Measurements from ENCODE around the gene JAKMIP1. TPM values are rescaled to one million over a fixed set of nuclear protein-coding genes. Genes with fewer than 3 reads are reported as not detected.

Gene JAKMIP1
- total RNA-seq, 1 experiment from 2014 or later, result not detected

DNA sequence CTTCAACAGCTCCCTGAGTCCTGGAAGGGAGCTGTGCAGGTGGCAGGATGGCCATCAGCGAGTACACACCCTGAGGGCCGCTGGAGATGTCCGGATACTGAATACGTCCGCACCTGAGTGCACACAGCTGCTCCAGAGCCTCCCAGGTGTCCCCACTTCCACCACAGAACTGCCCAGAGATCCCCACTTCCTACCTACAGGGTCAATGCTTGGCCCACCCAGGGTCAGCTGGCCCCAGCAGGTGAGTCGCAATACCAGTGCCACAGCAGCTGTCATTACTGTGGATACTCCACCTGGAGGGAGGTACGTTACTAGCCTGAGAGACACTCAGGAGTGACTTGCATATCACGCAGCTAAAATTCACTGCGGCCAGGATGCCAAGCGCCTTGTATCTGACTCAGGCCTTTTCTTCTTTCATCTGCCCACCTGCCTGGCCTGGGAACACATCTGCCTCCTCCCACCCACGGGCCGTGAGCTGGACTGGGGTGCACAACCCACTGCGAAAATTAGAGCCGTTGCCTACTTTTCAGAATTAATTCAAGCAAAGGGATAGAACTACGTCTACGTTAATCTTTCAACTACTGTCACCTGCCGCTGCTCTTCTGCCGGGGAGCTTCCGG is 191.5 kb downstream of the JAKMIP1 start:
- intact Hi-C loops (cut with micrococcal nuclease; ENCODE audit: unreplicated experiment), result no loop called here
- H3K4me1 ChIP-seq (ENCODE audit: control insufficient read depth, insufficient read depth, low read length), result no peaks in the 10 kb centered on the region
- H3K27ac ChIP-seq (ENCODE audit: low read length), result no peak overlapping the region
- no peak overlapping the region for H3K4me3 ChIP-seq (ENCODE audit: low read depth in 2 of 2, low read length in 2 of 2)
- ATAC-seq (no peak), DNase-seq (ENCODE audit: low read depth, low spot score) (no peak)
- no peaks in the 10 kb centered on the region for H3K9me3 ChIP-seq (ENCODE audit: control insufficient read depth, insufficient read depth, low read depth, low read length)
- in situ Hi-C loops (cut with HindIII; ENCODE audit: low pct_unique_long_range_greater_than_20kb, low sequenced_read_pairs), result no loop called here
- TF ChIP-seq TCF7L2 (IDR thresholded peaks at IDR 0.05; ENCODE audit: low read depth, low read length) (no peak), SIN3A (IDR thresholded peaks at IDR 0.05; ENCODE audit: borderline replicate concordance, insufficient read depth, low read depth, low read length) (no peak), POLR2AphosphoS5 (IDR thresholded peaks at IDR 0.05; ENCODE audit: low read depth, low read length) (no peak)
- TF ChIP-seq, protein P1, sequence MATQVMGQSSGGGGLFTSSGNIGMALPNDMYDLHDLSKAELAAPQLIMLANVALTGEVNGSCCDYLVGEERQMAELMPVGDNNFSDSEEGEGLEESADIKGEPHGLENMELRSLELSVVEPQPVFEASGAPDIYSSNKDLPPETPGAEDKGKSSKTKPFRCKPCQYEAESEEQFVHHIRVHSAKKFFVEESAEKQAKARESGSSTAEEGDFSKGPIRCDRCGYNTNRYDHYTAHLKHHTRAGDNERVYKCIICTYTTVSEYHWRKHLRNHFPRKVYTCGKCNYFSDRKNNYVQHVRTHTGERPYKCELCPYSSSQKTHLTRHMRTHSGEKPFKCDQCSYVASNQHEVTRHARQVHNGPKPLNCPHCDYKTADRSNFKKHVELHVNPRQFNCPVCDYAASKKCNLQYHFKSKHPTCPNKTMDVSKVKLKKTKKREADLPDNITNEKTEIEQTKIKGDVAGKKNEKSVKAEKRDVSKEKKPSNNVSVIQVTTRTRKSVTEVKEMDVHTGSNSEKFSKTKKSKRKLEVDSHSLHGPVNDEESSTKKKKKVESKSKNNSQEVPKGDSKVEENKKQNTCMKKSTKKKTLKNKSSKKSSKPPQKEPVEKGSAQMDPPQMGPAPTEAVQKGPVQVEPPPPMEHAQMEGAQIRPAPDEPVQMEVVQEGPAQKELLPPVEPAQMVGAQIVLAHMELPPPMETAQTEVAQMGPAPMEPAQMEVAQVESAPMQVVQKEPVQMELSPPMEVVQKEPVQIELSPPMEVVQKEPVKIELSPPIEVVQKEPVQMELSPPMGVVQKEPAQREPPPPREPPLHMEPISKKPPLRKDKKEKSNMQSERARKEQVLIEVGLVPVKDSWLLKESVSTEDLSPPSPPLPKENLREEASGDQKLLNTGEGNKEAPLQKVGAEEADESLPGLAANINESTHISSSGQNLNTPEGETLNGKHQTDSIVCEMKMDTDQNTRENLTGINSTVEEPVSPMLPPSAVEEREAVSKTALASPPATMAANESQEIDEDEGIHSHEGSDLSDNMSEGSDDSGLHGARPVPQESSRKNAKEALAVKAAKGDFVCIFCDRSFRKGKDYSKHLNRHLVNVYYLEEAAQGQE (IDR thresholded peaks at IDR 0.05; ENCODE audit: insufficient read depth in 1 of 2, low read depth in 2 of 2, low read length in 1 of 2), result no peak
- TF ChIP-seq, protein P2, sequence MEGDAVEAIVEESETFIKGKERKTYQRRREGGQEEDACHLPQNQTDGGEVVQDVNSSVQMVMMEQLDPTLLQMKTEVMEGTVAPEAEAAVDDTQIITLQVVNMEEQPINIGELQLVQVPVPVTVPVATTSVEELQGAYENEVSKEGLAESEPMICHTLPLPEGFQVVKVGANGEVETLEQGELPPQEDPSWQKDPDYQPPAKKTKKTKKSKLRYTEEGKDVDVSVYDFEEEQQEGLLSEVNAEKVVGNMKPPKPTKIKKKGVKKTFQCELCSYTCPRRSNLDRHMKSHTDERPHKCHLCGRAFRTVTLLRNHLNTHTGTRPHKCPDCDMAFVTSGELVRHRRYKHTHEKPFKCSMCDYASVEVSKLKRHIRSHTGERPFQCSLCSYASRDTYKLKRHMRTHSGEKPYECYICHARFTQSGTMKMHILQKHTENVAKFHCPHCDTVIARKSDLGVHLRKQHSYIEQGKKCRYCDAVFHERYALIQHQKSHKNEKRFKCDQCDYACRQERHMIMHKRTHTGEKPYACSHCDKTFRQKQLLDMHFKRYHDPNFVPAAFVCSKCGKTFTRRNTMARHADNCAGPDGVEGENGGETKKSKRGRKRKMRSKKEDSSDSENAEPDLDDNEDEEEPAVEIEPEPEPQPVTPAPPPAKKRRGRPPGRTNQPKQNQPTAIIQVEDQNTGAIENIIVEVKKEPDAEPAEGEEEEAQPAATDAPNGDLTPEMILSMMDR (IDR thresholded peaks at IDR 0.05), result no peak
- no peaks in the 10 kb centered on the region for H3K36me3 ChIP-seq (ENCODE audit: control insufficient read depth, insufficient read depth, low read length)
- BruUV-seq (replicated peaks), result no TSS peak
- ChIA-PET CTCF (no interaction called here), POLR2A (no interaction called here)
- no peaks in the 10 kb centered on the region; the same call in 1 of the 2 replicates for H3K27me3 ChIP-seq (ENCODE audit: control insufficient read depth, insufficient read depth, low read length)

DNA sequence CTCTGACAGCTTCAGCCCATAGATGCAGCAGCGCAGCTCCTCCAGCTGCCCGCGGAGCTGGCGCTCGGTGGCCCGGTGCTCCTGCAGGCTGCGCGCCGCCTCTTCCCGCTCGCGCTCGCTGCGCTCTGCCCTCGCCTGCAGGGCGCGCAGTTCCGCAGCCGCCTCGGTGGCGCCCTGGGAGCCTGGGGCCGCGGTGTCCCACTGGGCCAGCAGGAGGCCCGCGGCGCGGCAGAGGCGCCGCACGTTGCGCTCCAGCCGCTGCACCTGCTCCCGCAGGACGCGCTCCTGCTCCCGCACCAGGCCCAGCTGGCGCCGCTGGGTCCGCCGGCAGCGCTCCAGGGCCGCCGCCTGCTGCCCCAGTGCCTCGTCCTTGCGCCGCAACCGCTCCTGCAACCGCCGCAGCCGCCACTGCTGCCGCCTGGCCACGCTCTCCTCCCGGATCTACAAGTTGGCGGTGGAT is 192.2 kb downstream of the JAKMIP1 start:
- ChIA-PET CTCF (no interaction called here), POLR2A (no interaction called here)
- TF ChIP-seq POLR2AphosphoS5 (IDR thresholded peaks at IDR 0.05; ENCODE audit: low read depth, low read length) (no peak), TCF7L2 (IDR thresholded peaks at IDR 0.05; ENCODE audit: low read depth, low read length) (no peak), SIN3A (IDR thresholded peaks at IDR 0.05; ENCODE audit: borderline replicate concordance, insufficient read depth, low read depth, low read length) (no peak)
- TF ChIP-seq, protein P2 (IDR thresholded peaks at IDR 0.05), result no peak
- TF ChIP-seq, protein P1 (IDR thresholded peaks at IDR 0.05; ENCODE audit: insufficient read depth in 1 of 2, low read depth in 2 of 2, low read length in 1 of 2), result no peak
- ATAC-seq (no peak), DNase-seq (ENCODE audit: low read depth, low spot score) (no peak)
- no TSS peak for BruUV-seq (replicated peaks)
- H3K4me3 ChIP-seq (ENCODE audit: low read depth in 2 of 2, low read length in 2 of 2), result no peak overlapping the region
- H3K27me3 ChIP-seq (ENCODE audit: control insufficient read depth, insufficient read depth, low read length), result no peaks in the 10 kb centered on the region; the same call in 1 of the 2 replicates
- in situ Hi-C loops (cut with HindIII; ENCODE audit: low pct_unique_long_range_greater_than_20kb, low sequenced_read_pairs), result no loop called here
- H3K36me3 ChIP-seq (ENCODE audit: control insufficient read depth, insufficient read depth, low read length), result no peaks in the 10 kb centered on the region
- H3K9me3 ChIP-seq (ENCODE audit: control insufficient read depth, insufficient read depth, low read depth, low read length), result no peaks in the 10 kb centered on the region
- intact Hi-C loops (cut with micrococcal nuclease; ENCODE audit: unreplicated experiment), result no loop called here
- no peak overlapping the region for H3K27ac ChIP-seq (ENCODE audit: low read length)
- H3K4me1 ChIP-seq (ENCODE audit: control insufficient read depth, insufficient read depth, low read length), result no peaks in the 10 kb centered on the region
